Ascending aorta (tissue), 2 donors: ENCODE data around the gene MYADML2. TPM values are rescaled to one million over a fixed set of nuclear protein-coding genes. Genes with fewer than 3 reads are reported as not detected.

Experiments
- DNase-seq, 2 donors: peaks; one replicate each; pipeline ENCODE4 v3.0.0-alpha.2; 2019; ENCODE audit warnings: low spot score in 2 of 2
- H3K27ac ChIP-seq, 2 donors: fragments of 200-600 bp; sonication (generic); one replicate each; pipeline ENCODE4 v1.5.1; 2016 to 2017; ENCODE audit warnings: mild to moderate bottlenecking in 1 of 2
- H3K27me3 ChIP-seq: fragments of 200-600 bp; sonication (generic); one replicate; pipeline ENCODE4 v1.5.1; 2017
- H3K36me3 ChIP-seq, 2 donors: fragments of 200-600 bp; sonication (generic); one replicate each; pipeline ENCODE4 v1.5.1; 2016
- H3K4me1 ChIP-seq, 2 donors: fragments of 200-600 bp; sonication (generic); one replicate each; pipeline ENCODE4 v1.5.1; 2016 to 2017; ENCODE audit warnings: mild to moderate bottlenecking in 1 of 2
- H3K4me3 ChIP-seq, 2 donors: fragments of 200-600 bp; sonication (generic); one replicate each; pipeline ENCODE4 v1.5.1; 2016 to 2017; ENCODE audit warnings: mild to moderate bottlenecking in 1 of 2
- H3K9me3 ChIP-seq, 2 donors: fragments of 200-600 bp; sonication (generic); one replicate each; pipeline ENCODE4 v1.5.1; 2016
- CTCF ChIP-seq, 3 experiments: fragments of 200-600 bp in 2 of 3; fragments of 450-650 bp in 1 of 3; sonication (generic) in 2 of 3; IDR thresholded peaks; one replicate each; pipeline ENCODE4 v1.5.1; 2016 to 2019; ENCODE audit warnings: antibody characterized with exemption in 3 of 3, mild to moderate bottlenecking in 1 of 3, moderate library complexity in 1 of 3
- intact Hi-C: fragments of 100-400 bp; cut with DNase I; formaldehyde crosslinking; loops from one replicate; pipeline ENCODE4 v1.15.1; 2023
- total RNA-seq: library from RNA; depleted of rRNA; stranded (reverse); fragments of >200 nt; gene quantifications from one replicate; pipeline ENCODE4 v1.1.0, GENCODE V29; 2016

MYADML2 gene
- total RNA-seq, result not detected

- Histone ChIP-seq H3K36me3 (no peaks in the 10 kb centered on the region), H3K27me3 (peaks cover 10% of the 10 kb centered on the region), H3K27ac (no peak within 1 kb of the TSS), H3K9me3 (no peaks in the 10 kb centered on the region), H3K4me3 (no peak within 1 kb of the TSS), H3K4me1 (no peaks in the 10 kb centered on the region)
- intact Hi-C loops, result no loop called here
- no peak for TF ChIP-seq CTCF (IDR thresholded peaks at IDR 0.05)
- no peak for DNase-seq
Observed at GRCh38 chr17:81947189-81947588, at the start of gene MYADML2. MYADML2 (minus strand) TSS chr17:81947233; CDS start chr17:81941741, 5,492 bp downstream.

- H3K9me3 ChIP-seq, result no peaks in the 10 kb centered on the region
- peaks cover 13% of the 10 kb centered on the region in 2 donors for H3K36me3 ChIP-seq
- no peak for TF ChIP-seq CTCF (IDR thresholded peaks at IDR 0.05)
- intact Hi-C loops, result no loop called here
- H3K27me3 ChIP-seq, result no peaks in the 10 kb centered on the region
- peaks cover 7 to 13% of the 10 kb centered on the region in 2 donors for H3K4me1 ChIP-seq
- no peak overlapping the region for H3K4me3 ChIP-seq
- no peak for DNase-seq
- no peak overlapping the region for H3K27ac ChIP-seq
Observed at GRCh38 chr17:81996232-81996756, 49.3 kb upstream of the MYADML2 start.

GRCh38 chr17:81995463-81996231 is 48.6 kb upstream of the MYADML2 start:
- DNase-seq, result no peak
- Histone ChIP-seq H3K36me3 (peaks cover 13% of the 10 kb centered on the region in 2 donors), H3K27ac (no peak overlapping the region), H3K27me3 (no peaks in the 10 kb centered on the region), H3K4me3 (no peak overlapping the region), H3K4me1 (peaks cover 7 to 15% of the 10 kb centered on the region in 2 donors), H3K9me3 (no peaks in the 10 kb centered on the region)
- TF ChIP-seq CTCF (IDR thresholded peaks at IDR 0.05), result no peak
- intact Hi-C loops, result no loop called here

- intact Hi-C loops, result no loop called here
- Histone ChIP-seq H3K4me3 (no peak overlapping the region), H3K27me3 (no peaks in the 10 kb centered on the region), H3K4me1 (peaks cover 7 to 15% of the 10 kb centered on the region in 2 donors), H3K36me3 (peaks cover 13% of the 10 kb centered on the region in 2 donors), H3K27ac (no peak overlapping the region), H3K9me3 (no peaks in the 10 kb centered on the region)
- no peak for TF ChIP-seq CTCF (IDR thresholded peaks at IDR 0.05)
- DNase-seq, result no peak
Observed at GRCh38 chr17:81994593-81995462, 47.8 kb upstream of the MYADML2 start.

GRCh38 chr17:81993729-81994592 is 46.9 kb upstream of the MYADML2 start:
- DNase-seq, result no peak
- no peak overlapping the region for H3K4me3 ChIP-seq
- no peaks in the 10 kb centered on the region for H3K27me3 ChIP-seq
- no peak overlapping the region for H3K27ac ChIP-seq
- peaks cover 13% of the 10 kb centered on the region in 2 donors for H3K36me3 ChIP-seq
- no peaks in the 10 kb centered on the region for H3K9me3 ChIP-seq
- intact Hi-C loops, result no loop called here
- TF ChIP-seq CTCF (IDR thresholded peaks at IDR 0.05), result no peak
- H3K4me1 ChIP-seq, result peaks cover 7 to 15% of the 10 kb centered on the region in 2 donors
